CD4-positive, alpha-beta T cell treated with Interleukin-10 for 1 hour (primary cell): ENCODE data around the gene RNF144A.
A peak's percentile ranks its signal among the peaks of the same experiment; 100 is the strongest.

Source experiments
- DNase-seq: peaks from one replicate; pipeline ENCODE4 v3.0.0-alpha.2; 2020

The RNF144A gene

GRCh38 chr2:7011356-7012083, 94.3 kb downstream of the RNF144A start:
- DNase-seq: no peak

GRCh38 chr2:7012141-7012764, 95.0 kb downstream of the RNF144A start:
- no peak for DNase-seq

- no peak for DNase-seq
Measured at GRCh38 chr2:7013471-7014160, 96.4 kb downstream of the RNF144A start.

- DNase-seq: peak; percentile 55
Measured at GRCh38 chr2:7014174-7014640, 97.0 kb downstream of the RNF144A start.

GRCh38 chr2:7015007-7015950, 98.1 kb downstream of the RNF144A start:
- no peak for DNase-seq

GRCh38 chr2:7016148-7016547, 98.9 kb downstream of the RNF144A start:
- DNase-seq: no peak

GRCh38 chr2:7016601-7017211, 99.5 kb downstream of the RNF144A start:
- DNase-seq: no peak

GRCh38 chr2:7017671-7018281, 100.6 kb downstream of the RNF144A start:
- DNase-seq: no peak

GRCh38 chr2:7018282-7018701, 101.1 kb downstream of the RNF144A start:
- no peak for DNase-seq

GRCh38 chr2:7018767-7019166, 101.6 kb downstream of the RNF144A start:
- DNase-seq: no peak

- DNase-seq: no peak
Measured at GRCh38 chr2:7019191-7019590, 102.0 kb downstream of the RNF144A start.

- no peak for DNase-seq
Measured at GRCh38 chr2:7020059-7020458, 102.8 kb downstream of the RNF144A start.

GRCh38 chr2:7020468-7020867, 103.3 kb downstream of the RNF144A start:
- no peak for DNase-seq

GRCh38 chr2:7020939-7021470, 103.8 kb downstream of the RNF144A start:
- no peak for DNase-seq

- DNase-seq: no peak
Measured at GRCh38 chr2:7022492-7023385, 105.5 kb downstream of the RNF144A start.

GRCh38 chr2:7023542-7023941, 106.3 kb downstream of the RNF144A start:
- DNase-seq: no peak

- DNase-seq: no peak
Measured at GRCh38 chr2:7024261-7024660, 107.0 kb downstream of the RNF144A start.

GRCh38 chr2:7025082-7025481, 107.9 kb downstream of the RNF144A start:
- DNase-seq: no peak

- DNase-seq: no peak
Measured at GRCh38 chr2:7026742-7027141, 109.5 kb downstream of the RNF144A start.

GRCh38 chr2:7027411-7027810, 110.2 kb downstream of the RNF144A start:
- no peak for DNase-seq
